Measurements from ENCODE around the gene PYGM.

DNA sequence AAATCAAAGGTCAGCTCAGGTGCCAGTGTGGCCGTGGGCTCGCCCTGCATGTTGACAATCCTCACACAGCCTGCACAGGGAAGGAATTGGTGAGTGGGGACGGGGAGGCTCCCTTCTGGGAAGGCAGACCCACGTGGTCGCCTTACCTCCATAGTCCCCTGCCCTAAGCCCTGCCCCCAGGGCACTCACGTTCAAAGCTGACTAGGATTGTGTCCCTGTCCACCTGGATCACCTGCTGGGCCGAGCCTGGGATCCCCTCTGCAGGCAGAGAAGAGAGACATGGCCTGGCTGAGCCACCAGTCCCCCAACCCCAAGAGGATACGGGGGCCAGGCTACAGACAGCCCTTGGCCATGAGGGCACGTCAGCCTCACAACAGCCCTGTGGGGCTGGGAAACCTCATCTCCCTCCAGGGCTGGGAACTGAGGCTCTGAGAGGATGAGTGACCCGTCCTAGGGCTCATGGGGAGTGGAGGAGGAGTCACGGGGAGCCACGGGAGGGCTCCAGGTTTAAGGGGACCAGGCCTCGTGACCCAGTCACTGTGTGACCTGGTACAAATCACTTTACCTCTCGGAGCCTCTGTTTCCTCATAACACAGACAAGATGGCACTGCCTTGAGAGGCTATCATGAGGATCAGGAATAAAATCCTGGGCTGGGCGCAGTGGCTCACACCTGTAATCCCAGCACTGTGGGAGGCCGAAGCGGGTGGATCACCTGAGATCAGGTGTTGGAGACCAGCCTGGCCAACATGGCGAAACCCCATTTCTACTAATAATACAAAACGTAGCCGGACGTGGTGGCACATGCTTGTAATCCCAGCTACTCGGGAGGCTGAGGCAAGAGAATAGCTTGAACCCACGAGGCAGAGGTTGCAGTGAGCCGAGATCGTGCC is 30.7 kb upstream of the PYGM start:
- TF ChIP-seq POLR2A (IDR thresholded peaks at IDR 0.05; ENCODE audit: control extremely low read depth in 1 of 2, low read depth in 2 of 2, low read length in 2 of 2) (no peak), SP1 (IDR thresholded peaks at IDR 0.05; ENCODE audit: low read depth, low read length) (no peak), SIX5 (IDR thresholded peaks at IDR 0.05; ENCODE audit: low read depth, low read length) (no peak), SIRT6 (IDR thresholded peaks at IDR 0.05; ENCODE audit: low read length) (no peak), NANOG (IDR thresholded peaks at IDR 0.05; ENCODE audit: insufficient read depth, low read depth, low read length, poor library complexity, severe bottlenecking) (no peak), RFX5 (IDR thresholded peaks at IDR 0.05; ENCODE audit: borderline replicate concordance, low read depth, low read length) (no peak)
- TF ChIP-seq, protein P1, sequence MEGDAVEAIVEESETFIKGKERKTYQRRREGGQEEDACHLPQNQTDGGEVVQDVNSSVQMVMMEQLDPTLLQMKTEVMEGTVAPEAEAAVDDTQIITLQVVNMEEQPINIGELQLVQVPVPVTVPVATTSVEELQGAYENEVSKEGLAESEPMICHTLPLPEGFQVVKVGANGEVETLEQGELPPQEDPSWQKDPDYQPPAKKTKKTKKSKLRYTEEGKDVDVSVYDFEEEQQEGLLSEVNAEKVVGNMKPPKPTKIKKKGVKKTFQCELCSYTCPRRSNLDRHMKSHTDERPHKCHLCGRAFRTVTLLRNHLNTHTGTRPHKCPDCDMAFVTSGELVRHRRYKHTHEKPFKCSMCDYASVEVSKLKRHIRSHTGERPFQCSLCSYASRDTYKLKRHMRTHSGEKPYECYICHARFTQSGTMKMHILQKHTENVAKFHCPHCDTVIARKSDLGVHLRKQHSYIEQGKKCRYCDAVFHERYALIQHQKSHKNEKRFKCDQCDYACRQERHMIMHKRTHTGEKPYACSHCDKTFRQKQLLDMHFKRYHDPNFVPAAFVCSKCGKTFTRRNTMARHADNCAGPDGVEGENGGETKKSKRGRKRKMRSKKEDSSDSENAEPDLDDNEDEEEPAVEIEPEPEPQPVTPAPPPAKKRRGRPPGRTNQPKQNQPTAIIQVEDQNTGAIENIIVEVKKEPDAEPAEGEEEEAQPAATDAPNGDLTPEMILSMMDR (IDR thresholded peaks at IDR 0.05; ENCODE audit: control extremely low read depth in 1 of 3, insufficient read depth in 1 of 3, low read depth in 1 of 3, low read length in 3 of 3) = no peak
- TF ChIP-seq, protein P2, sequence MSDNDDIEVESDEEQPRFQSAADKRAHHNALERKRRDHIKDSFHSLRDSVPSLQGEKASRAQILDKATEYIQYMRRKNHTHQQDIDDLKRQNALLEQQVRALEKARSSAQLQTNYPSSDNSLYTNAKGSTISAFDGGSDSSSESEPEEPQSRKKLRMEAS (IDR thresholded peaks at IDR 0.05) = no peak
